ENCODE data around the gene SLC6A3.

Gene SLC6A3

GRCh38 chr5:1429066-1429465 lies 16.2 kb downstream of the SLC6A3 start:
- Histone ChIP-seq H3K9me3 (ENCODE audit: insufficient read depth, low read depth, low read length) (peaks cover 17% of the 10 kb centered on the region; the same call in 1 of the 2 replicates), H3K79me2 (ENCODE audit: insufficient read depth, low read length) (no peaks in the 10 kb centered on the region), H3K36me3 (ENCODE audit: insufficient read depth, low read length) (no peaks in the 10 kb centered on the region), H2AFZ (ENCODE audit: low read length) (no peak overlapping the region), H3K27me3 (ENCODE audit: insufficient read depth, low read length, poor library complexity, severe bottlenecking) (no peaks in the 10 kb centered on the region), H3K9me2 (replicated peaks; ENCODE audit: low read depth, low read length) (no peaks in the 10 kb centered on the region), H3K4me1 (ENCODE audit: insufficient read depth, low read length, poor library complexity, severe bottlenecking) (no peaks in the 10 kb centered on the region), H3K9ac (ENCODE audit: low read depth, low read length, poor library complexity, severe bottlenecking) (no peak overlapping the region), H3K4me2 (ENCODE audit: low read depth, low read length, poor library complexity, severe bottlenecking) (no peak overlapping the region), H3F3A (ENCODE audit: low read depth) (no peaks in the 10 kb centered on the region), H4K20me1 (ENCODE audit: insufficient read depth, low read length, poor library complexity, severe bottlenecking) (no peaks in the 10 kb centered on the region), H3K4me3 (ENCODE audit: low read length, poor library complexity, severe bottlenecking) (no peak overlapping the region)
- TF ChIP-seq CTCF (conservative IDR thresholded peaks at IDR 0.05; ENCODE audit: low read length) = no peak
- TF ChIP-seq EZH2phosphoT487 (IDR thresholded peaks at IDR 0.05; ENCODE audit: borderline replicate concordance) = no peak

DNA sequence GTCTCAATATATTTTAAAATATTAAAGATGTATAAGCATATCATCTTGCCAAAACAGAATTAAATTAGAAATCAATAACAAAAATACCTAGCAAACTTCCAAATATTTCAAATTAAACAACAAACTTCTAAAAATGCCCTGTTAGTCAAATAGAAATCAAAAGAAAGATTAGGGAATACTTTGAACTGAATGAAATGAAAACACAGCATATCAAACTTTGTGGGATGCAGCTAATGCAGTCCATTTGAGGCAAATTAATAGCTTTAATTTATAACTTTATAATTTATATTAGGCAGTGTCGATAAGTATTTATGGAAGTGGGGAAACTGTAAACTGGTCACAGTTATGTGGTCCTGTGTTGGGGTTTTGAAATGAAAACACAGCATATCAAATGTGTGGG lies 17.1 kb downstream of the SLC6A3 start:
- Histone ChIP-seq H3K9me3 (ENCODE audit: insufficient read depth, low read depth, low read length) (peaks cover 16% of the 10 kb centered on the region; the same call in 1 of the 2 replicates), H3K9ac (ENCODE audit: low read depth, low read length, poor library complexity, severe bottlenecking) (no peak overlapping the region), H3K9me2 (replicated peaks; ENCODE audit: low read depth, low read length) (no peaks in the 10 kb centered on the region), H2AFZ (ENCODE audit: low read length) (no peak overlapping the region), H3K4me2 (ENCODE audit: low read depth, low read length, poor library complexity, severe bottlenecking) (no peak overlapping the region), H3F3A (ENCODE audit: low read depth) (no peaks in the 10 kb centered on the region), H3K36me3 (ENCODE audit: insufficient read depth, low read length) (no peaks in the 10 kb centered on the region), H3K79me2 (ENCODE audit: insufficient read depth, low read length) (no peaks in the 10 kb centered on the region), H4K20me1 (ENCODE audit: insufficient read depth, low read length, poor library complexity, severe bottlenecking) (no peaks in the 10 kb centered on the region), H3K4me3 (ENCODE audit: low read length, poor library complexity, severe bottlenecking) (no peak overlapping the region), H3K27me3 (ENCODE audit: insufficient read depth, low read length, poor library complexity, severe bottlenecking) (no peaks in the 10 kb centered on the region), H3K4me1 (ENCODE audit: insufficient read depth, low read length, poor library complexity, severe bottlenecking) (no peaks in the 10 kb centered on the region)
- TF ChIP-seq CTCF (conservative IDR thresholded peaks at IDR 0.05; ENCODE audit: low read length) (no peak), EZH2phosphoT487 (IDR thresholded peaks at IDR 0.05; ENCODE audit: borderline replicate concordance) (no peak)

- Histone ChIP-seq H3K27me3 (ENCODE audit: insufficient read depth, low read length, poor library complexity, severe bottlenecking) (no peaks in the 10 kb centered on the region), H3K4me3 (ENCODE audit: low read length, poor library complexity, severe bottlenecking) (no peak overlapping the region), H3K4me2 (ENCODE audit: low read depth, low read length, poor library complexity, severe bottlenecking) (no peak overlapping the region), H3K36me3 (ENCODE audit: insufficient read depth, low read length) (no peaks in the 10 kb centered on the region), H3K9me2 (replicated peaks; ENCODE audit: low read depth, low read length) (no peaks in the 10 kb centered on the region), H3K9ac (ENCODE audit: low read depth, low read length, poor library complexity, severe bottlenecking) (no peak overlapping the region), H3K9me3 (ENCODE audit: insufficient read depth, low read depth, low read length) (peaks cover 19% of the 10 kb centered on the region; the same call in 1 of the 2 replicates), H4K20me1 (ENCODE audit: insufficient read depth, low read length, poor library complexity, severe bottlenecking) (no peaks in the 10 kb centered on the region), H3F3A (ENCODE audit: low read depth) (no peaks in the 10 kb centered on the region), H3K79me2 (ENCODE audit: insufficient read depth, low read length) (no peaks in the 10 kb centered on the region), H2AFZ (ENCODE audit: low read length) (no peak overlapping the region), H3K4me1 (ENCODE audit: insufficient read depth, low read length, poor library complexity, severe bottlenecking) (no peaks in the 10 kb centered on the region)
- TF ChIP-seq EZH2phosphoT487 (IDR thresholded peaks at IDR 0.05; ENCODE audit: borderline replicate concordance) (no peak), CTCF (conservative IDR thresholded peaks at IDR 0.05; ENCODE audit: low read length) (no peak)
These were observed 20.5 kb downstream of the SLC6A3 start for GRCh38 chr5:1424716-1425115.
